Thyroid gland (tissue), 4 donors: Measurements from ENCODE around the gene KIF20B. TPM values are rescaled to one million over a fixed set of nuclear protein-coding genes. Genes with fewer than 3 reads are reported as not detected.

Experiments used
- DNase-seq, 2 donors: peaks; one replicate each; pipeline ENCODE4 v3.0.0-alpha.2; 2019
- H3K27ac ChIP-seq, 3 donors: fragments of 200-600 bp; sonication (generic); 1 replicate in 2 of 3; 2 replicates in 1 of 3; pipeline ENCODE4 v1.5.1; 2016 to 2019; ENCODE audit warnings: mild to moderate bottlenecking in 1 of 3, moderate library complexity in 1 of 3
- H3K27me3 ChIP-seq: fragments of 200-600 bp; sonication (generic); one replicate; pipeline ENCODE4 v1.5.1; 2019
- H3K36me3 ChIP-seq, 2 donors: fragments of 200-600 bp; sonication (generic); one replicate each; pipeline ENCODE4 v1.5.1; 2016 to 2019
- H3K4me1 ChIP-seq, 2 donors: fragments of 200-600 bp; sonication (generic); one replicate each; pipeline ENCODE4 v1.5.1; 2017 to 2019
- H3K4me3 ChIP-seq, 3 donors: fragments of 200-600 bp; sonication (generic); replicated peaks in 1 of 3; 1 replicate in 2 of 3; 2 replicates in 1 of 3; pipeline ENCODE4 v1.5.1; 2016; ENCODE audit warnings: mild to moderate bottlenecking in 1 of 3
- H3K9me3 ChIP-seq: fragments of 200-600 bp; sonication (generic); one replicate; pipeline ENCODE4 v1.5.1; 2017
- POLR2A ChIP-seq, 2 donors: fragments of 450-650 bp; IDR thresholded peaks; one replicate each; pipeline ENCODE4 v1.6.1; 2017; ENCODE audit warnings: antibody characterized with exemption in 2 of 2, mild to moderate bottlenecking in 2 of 2, moderate library complexity in 1 of 2
- WGBS, 2 donors: methylation state at CpG; one replicate each; pipeline ENCODE4 v1.1.5; 2017; 5-methylcytosine and 5-hydroxymethylcytosine counted together
- intact Hi-C: fragments of 100-400 bp; cut with DNase I; formaldehyde crosslinking; loops from one replicate; pipeline ENCODE4 v1.15.1; 2023
- total RNA-seq, 4 donors: library from RNA; depleted of rRNA; stranded (reverse); fragments of >200 nt; gene quantifications; one replicate each; pipeline ENCODE4 v1.2.3, GENCODE V29; 2016
- TF ChIP-seq, protein P1 (sequence below), 6 experiments: fragments of 200-600 bp in 3 of 6; fragments of 450-650 bp in 3 of 6; sonication (generic) in 3 of 6; IDR thresholded peaks; one replicate each; pipeline ENCODE4 v1.5.1; 2016 to 2019; ENCODE audit warnings: antibody characterized with exemption in 6 of 6, mild to moderate bottlenecking in 2 of 6, inconsistent platforms in 1 of 6, moderate library complexity in 1 of 6

KIF20B gene
- total RNA-seq, 4 donors from 2014 or later = 3.8 to 6.2 (median 4.5) TPM

DNA sequence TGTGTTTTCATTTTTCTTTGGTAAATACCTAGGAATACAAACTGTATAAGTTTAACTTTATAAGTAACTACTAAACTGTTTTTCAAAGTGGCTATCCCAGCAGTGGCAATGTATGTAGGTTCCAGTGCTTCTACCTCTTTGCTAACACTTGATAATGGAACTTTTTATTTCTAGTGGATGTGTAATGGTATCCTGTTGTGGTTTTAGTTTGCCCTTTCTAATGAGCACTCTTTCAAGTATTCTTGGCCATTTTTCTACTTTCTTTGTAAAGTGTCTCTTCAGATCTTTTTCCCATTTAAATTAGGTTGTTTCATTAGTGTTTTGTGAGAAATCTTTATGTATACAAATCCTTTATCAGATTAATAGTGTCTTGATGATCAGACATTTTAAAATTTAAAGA is 4.6 kb downstream of the KIF20B start:
- TF ChIP-seq, protein P1, sequence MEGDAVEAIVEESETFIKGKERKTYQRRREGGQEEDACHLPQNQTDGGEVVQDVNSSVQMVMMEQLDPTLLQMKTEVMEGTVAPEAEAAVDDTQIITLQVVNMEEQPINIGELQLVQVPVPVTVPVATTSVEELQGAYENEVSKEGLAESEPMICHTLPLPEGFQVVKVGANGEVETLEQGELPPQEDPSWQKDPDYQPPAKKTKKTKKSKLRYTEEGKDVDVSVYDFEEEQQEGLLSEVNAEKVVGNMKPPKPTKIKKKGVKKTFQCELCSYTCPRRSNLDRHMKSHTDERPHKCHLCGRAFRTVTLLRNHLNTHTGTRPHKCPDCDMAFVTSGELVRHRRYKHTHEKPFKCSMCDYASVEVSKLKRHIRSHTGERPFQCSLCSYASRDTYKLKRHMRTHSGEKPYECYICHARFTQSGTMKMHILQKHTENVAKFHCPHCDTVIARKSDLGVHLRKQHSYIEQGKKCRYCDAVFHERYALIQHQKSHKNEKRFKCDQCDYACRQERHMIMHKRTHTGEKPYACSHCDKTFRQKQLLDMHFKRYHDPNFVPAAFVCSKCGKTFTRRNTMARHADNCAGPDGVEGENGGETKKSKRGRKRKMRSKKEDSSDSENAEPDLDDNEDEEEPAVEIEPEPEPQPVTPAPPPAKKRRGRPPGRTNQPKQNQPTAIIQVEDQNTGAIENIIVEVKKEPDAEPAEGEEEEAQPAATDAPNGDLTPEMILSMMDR (IDR thresholded peaks at IDR 0.05) = no peak
- TF ChIP-seq POLR2A (IDR thresholded peaks at IDR 0.05) = no peak
- DNase-seq = no peak

DNA sequence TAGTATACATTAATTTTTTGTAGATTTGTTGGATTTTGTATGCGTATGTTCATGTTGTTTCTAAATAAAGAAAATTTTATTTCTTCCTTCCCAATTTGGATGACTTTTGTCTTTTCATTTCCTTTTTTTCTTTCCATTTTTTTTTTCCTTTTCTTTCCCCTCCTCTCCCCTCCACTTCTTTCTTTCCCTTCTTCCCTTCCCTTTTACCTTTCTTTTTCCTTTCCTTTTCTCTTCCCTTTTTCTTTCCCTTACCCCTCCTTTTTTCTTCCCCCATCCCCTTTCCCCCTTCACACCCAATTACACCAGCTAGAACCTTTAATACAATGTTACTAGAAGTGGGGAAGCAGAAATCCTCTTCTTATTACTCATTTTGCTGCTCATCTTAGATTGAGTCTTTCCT is 6.0 kb downstream of the KIF20B start:
- Histone ChIP-seq H3K36me3 (no peaks in the 10 kb centered on the region), H3K4me1 (peaks cover 0 to under 1% of the 10 kb centered on the region in 2 donors), H3K27ac (no peak overlapping the region), H3K4me3 (no peak overlapping the region), H3K27me3 (no peaks in the 10 kb centered on the region), H3K9me3 (no peaks in the 10 kb centered on the region)
- no peak for TF ChIP-seq POLR2A (IDR thresholded peaks at IDR 0.05)
- TF ChIP-seq, protein P1 (IDR thresholded peaks at IDR 0.05) = no peak
- no peak for DNase-seq
- 90 to 100% methylated on average over 1 of the region's 1 CpG for whole genome bisulfite sequencing, 2 donors
- intact Hi-C loops = no loop called here

More for the DNA sequence above, 4.6 kb downstream of the KIF20B start:
- Histone ChIP-seq H3K27ac (no peak overlapping the region), H3K27me3 (no peaks in the 10 kb centered on the region), H3K4me3 (no peak overlapping the region), H3K36me3 (no peaks in the 10 kb centered on the region), H3K4me1 (peaks cover 6% of the 10 kb centered on the region in 2 donors), H3K9me3 (no peaks in the 10 kb centered on the region)
- intact Hi-C loops = no loop called here

DNA sequence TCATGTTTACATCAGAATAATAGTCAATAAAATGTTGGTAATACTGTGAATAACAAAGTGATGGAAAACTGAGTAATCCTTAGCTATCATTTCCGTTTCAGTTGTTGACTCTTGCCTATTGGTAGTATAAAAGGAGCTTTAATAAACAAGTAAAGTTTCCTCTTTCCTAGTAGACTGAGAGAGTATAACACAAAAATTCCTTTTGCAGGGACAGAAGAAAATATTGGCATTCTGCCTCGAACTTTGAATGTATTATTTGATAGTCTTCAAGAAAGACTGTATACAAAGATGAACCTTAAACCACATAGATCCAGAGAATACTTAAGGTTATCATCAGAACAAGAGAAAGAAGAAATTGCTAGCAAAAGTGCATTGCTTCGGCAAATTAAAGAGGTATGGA is 9.4 kb downstream of the KIF20B start:
- TF ChIP-seq POLR2A (IDR thresholded peaks at IDR 0.05) = no peak
- TF ChIP-seq, protein P1 (IDR thresholded peaks at IDR 0.05) = no peak
- Histone ChIP-seq H3K4me1 (no peaks in the 10 kb centered on the region), H3K27ac (no peak overlapping the region), H3K4me3 (no peak overlapping the region), H3K9me3 (no peaks in the 10 kb centered on the region), H3K36me3 (no peaks in the 10 kb centered on the region), H3K27me3 (no peaks in the 10 kb centered on the region)
- no peak for DNase-seq
- 89 to 90% methylated on average over 3 of the region's 3 CpGs for WGBS, 2 donors
- intact Hi-C loops = no loop called here

DNA sequence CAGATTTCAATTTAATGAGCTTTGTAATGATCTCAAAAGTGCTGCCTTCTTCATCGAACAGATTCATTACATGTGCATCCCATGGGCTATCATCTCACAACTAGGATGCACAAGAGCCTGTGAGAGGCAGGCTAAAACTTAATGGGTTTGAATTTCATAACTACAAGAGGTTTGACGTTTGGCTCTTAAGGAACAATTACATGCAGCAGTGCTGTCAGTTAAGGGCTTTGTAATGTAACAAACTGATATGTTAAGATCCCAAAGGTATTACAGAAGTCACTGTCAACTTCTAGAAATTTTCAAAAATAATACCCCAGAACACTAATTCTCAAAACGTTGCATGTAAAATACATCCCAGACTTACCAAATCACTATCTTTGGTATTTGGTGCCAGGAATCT is 33.2 kb downstream of the KIF20B start:
- H3K27ac ChIP-seq = no peak overlapping the region
- H3K36me3 ChIP-seq = no peaks in the 10 kb centered on the region
- no peak for TF ChIP-seq POLR2A (IDR thresholded peaks at IDR 0.05)
- TF ChIP-seq, protein P1 (IDR thresholded peaks at IDR 0.05) = no peak
- intact Hi-C loops = no loop called here
- H3K4me1 ChIP-seq = no peaks in the 10 kb centered on the region
- no peak for DNase-seq
- no peaks in the 10 kb centered on the region for H3K9me3 ChIP-seq
- H3K4me3 ChIP-seq = no peak overlapping the region
- H3K27me3 ChIP-seq = no peaks in the 10 kb centered on the region
- 81 to 88% methylated on average over 3 of the region's 3 CpGs for WGBS, 2 donors

DNA sequence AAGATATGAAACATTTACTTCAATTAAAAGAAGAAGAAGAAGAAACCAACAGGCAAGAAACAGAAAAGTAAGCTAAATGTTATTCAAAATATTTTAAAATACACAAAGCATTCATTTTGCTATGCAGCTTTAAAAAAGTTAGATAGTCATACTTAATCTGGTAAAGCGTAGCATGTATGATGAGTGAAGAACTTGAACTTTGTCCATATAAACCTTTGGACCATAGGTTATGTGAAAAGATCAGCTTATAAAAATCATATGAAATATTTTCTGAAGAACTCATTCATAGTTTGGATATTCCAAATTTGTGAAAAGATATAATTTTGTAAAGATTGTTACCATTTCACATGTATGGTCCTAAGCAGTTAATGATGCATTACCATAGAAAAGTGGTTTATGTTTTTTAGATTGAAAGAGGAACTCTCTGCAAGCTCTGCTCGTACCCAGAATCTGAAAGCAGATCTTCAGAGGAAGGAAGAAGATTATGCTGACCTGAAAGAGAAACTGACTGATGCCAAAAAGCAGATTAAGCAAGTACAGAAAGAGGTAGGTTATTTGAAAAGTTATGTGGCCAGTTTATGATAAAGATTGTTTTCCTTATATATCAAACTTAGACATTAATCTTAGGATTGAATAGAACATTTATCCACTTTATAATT is 37.3 kb downstream of the KIF20B start:
- Histone ChIP-seq H3K4me1 (no peaks in the 10 kb centered on the region), H3K27me3 (no peaks in the 10 kb centered on the region), H3K27ac (no peak overlapping the region), H3K36me3 (no peaks in the 10 kb centered on the region), H3K4me3 (no peak overlapping the region), H3K9me3 (no peaks in the 10 kb centered on the region)
- DNase-seq = no peak
- no peak for TF ChIP-seq POLR2A (IDR thresholded peaks at IDR 0.05)
- intact Hi-C loops = no loop called here
- WGBS, 2 donors = 64 to 80% methylated on average over 2 of the region's 2 CpGs
